Left renal pelvis (tissue), 4 donors: Measurements from ENCODE around the gene ZNF107. TPM values are rescaled to one million over a fixed set of nuclear protein-coding genes. Genes with fewer than 3 reads are reported as not detected.
"Not testable (repeated sequence)": the region's sequence is repeated elsewhere in the genome, so short reads cannot be mapped to it uniquely, and the experiment has no call there.

Source experiments
- DNase-seq, 4 donors: peaks; one replicate each; pipeline ENCODE4 v3.0.0-alpha.2; 2013; ENCODE audit warnings: low read depth in 4 of 4, low spot score in 3 of 4
- polyA plus RNA-seq, 4 donors: library from polyadenylated mRNA; unstranded; fragments of 120-200 nt; gene quantifications; one replicate each; pipeline ENCODE4 v1.2.1, GENCODE V29; 2013; ENCODE audit not compliant: insufficient read length in 4 of 4

ZNF107 gene
- polyA plus RNA-seq, 4 donors, result 9.5 to 16.0 (median 10.3) TPM

- DNase-seq, result no peak
Observed at GRCh38 chr7:64642875-64643274, 23.1 kb upstream of the ZNF107 start.

- DNase-seq, result no peak
Observed at GRCh38 chr7:64643566-64643965, 22.4 kb upstream of the ZNF107 start.

DNA sequence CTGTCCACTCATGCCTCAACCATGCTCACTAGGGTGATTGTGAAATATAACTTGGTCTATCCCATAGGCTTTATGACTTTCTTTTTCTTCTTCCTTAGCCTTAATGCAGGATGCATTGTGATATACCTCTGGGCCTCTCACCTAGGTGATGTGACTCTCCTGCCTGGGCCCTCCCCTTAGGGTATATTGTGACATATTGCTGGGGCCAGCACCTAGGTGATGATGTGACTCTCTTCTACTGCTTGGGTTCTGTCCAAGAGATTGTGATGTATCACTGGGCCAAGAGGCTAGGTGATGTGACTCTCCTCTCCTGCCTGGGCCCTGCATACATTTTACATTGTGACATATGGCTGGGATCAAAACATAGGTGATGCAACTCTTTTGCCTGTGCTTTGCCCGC lies 14.7 kb upstream of the ZNF107 start:
- DNase-seq, result no peak

- DNase-seq, result no peak
Observed at GRCh38 chr7:64651632-64652165, 14.2 kb upstream of the ZNF107 start.

GRCh38 chr7:64653721-64654401 lies 12.1 kb upstream of the ZNF107 start:
- DNase-seq, result no peak

DNA sequence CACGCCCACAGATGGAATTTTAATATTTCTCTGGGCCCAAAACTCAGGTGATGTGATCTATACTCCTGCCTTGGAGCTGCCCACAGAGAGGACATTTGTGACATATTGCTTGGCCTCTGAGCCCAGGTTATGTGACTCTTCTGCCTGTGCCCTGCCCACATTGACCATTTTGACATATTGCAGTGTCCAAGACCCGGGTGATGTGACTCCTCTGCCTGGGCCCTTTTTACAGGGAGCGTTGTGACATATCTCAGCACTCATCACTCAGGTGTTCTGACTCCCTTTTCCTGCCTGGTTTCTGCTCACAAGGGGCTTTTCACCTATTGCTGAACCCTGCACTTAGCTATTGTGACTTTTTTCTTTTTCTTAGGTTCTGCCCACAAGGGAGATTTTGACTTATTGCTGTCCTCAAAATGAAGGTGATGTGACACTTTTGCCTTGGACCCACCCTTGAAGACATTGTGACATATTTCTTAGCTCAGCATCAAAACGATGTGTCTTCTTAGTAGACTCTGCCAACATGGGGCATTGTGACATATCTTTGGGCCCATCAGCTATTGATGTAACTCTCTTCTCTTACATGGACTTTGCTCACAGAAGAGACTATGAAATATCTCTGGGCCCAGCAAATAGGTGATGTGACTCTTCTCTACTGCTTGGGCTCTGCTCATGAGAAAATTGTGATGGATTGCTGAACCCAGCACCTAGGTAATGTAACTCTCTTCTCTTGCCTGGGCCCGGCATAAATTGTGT lies 11.0 kb upstream of the ZNF107 start:
- no peak for DNase-seq

DNA sequence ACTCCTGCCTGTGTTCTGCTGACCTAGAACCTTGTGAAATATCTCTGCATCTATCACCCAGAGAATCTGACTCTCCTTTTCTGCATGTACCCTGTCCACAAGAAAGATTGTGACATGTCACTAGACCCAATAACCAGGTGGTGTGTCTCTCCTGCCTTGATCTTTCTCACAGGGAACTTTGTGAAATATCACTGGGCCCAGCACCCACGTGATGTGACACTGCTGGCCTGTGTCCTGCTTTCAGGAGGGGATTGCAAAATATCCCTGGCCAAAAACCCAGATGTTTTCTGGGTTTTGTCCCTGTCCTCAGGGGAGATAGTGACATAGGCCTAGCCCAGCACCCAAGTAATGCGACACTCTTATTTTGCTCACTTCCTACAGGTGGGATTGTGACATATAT lies 10.1 kb upstream of the ZNF107 start:
- DNase-seq, result no peak

DNA sequence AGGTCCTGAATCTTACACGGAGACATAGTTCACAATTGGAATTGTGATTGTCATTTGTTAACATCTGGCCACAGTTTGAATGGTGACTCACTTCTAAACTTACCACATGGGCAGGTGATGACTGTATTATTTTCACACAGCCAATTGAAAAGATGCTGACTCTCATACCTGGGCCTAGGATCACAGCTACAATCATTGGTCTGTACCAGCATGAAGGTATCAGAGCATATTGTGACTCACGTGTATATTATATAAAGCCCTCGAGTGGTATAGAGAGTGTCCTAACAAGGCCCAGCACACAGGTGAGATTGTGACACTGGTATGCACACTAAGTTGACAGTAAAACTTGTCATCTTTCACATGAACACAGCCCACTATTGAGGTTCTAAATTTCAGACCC lies 9.4 kb upstream of the ZNF107 start:
- no peak for DNase-seq

GRCh38 chr7:64662091-64662490 lies 3.8 kb upstream of the ZNF107 start:
- DNase-seq, result not testable (repeated sequence)

DNA sequence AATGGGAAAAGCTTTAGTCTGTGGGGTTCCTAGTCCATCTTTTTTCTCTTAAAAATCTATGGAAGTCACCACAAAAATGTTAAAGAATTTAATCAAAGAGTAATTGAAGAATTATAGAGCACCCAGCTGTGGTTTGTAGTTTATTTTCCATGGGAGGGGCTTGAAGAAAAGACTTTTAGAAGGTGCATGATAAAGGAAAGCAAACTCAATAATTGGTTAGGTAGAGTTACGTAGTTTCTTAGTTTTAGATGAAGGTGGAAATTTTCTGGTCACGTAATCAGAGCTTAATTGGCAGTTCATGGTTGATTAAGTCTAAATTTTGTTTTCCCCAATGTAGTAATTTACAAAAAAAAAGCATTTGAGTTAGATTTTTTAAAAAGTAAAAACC lies 724 bp downstream of the ZNF107 start:
- no peak for DNase-seq

GRCh38 chr7:64667311-64667710 lies 1.4 kb downstream of the ZNF107 start:
- DNase-seq, result no peak

- DNase-seq, result no peak
Observed at GRCh38 chr7:64672414-64672813, 6.5 kb downstream of the ZNF107 start.

- no peak for DNase-seq
Observed at GRCh38 chr7:64685091-64685490, 19.2 kb downstream of the ZNF107 start.

- DNase-seq, result no peak
Observed at GRCh38 chr7:64685741-64686140, 19.8 kb downstream of the ZNF107 start.

- no peak for DNase-seq
Observed at GRCh38 chr7:64686493-64687184, 20.7 kb downstream of the ZNF107 start.

GRCh38 chr7:64687249-64687648 lies 21.3 kb downstream of the ZNF107 start:
- no peak for DNase-seq

DNA sequence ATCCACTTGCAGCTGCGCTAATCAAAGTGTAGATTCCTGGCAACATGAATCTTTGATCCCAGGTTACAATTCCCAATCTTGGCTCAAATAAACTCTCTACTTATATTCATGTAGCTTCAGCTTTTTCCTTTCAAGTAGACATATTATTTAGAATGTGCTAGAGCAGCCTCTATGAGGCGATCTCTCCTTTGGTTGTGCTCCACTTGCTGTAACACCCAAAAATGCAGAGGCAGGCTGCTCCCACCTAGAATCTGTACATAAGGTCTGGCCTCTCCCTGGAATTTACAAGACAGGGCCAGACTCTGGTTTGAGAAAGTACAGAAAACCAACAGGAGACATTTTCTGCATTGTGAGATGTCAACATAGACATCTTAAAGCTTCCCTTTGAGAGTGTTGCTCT lies 23.1 kb downstream of the ZNF107 start:
- no peak for DNase-seq

- no peak for DNase-seq
Observed at GRCh38 chr7:64691831-64692230, 25.9 kb downstream of the ZNF107 start.

- not testable (repeated sequence) for DNase-seq
Observed at GRCh38 chr7:64697863-64698262, 31.9 kb downstream of the ZNF107 start.

- DNase-seq, result no peak
Observed at GRCh38 chr7:64706625-64707292, 40.8 kb downstream of the ZNF107 start.

- DNase-seq, result not testable (repeated sequence)
Observed at GRCh38 chr7:64717896-64718295, 52.0 kb downstream of the ZNF107 start.
